Psoas muscle (tissue), 8 donors: ENCODE results near the gene HIPK4. TPM values are rescaled to one million over a fixed set of nuclear protein-coding genes. Genes with fewer than 3 reads are reported as not detected.
A peak's percentile ranks its signal among the peaks of the same experiment; 100 is the strongest.

Source experiments
- ATAC-seq, 4 donors: fragments of 200-7000 bp; cut with Tn5 transposase; one replicate each; pipeline ENCODE4 v1.9.1; 2020; ENCODE audit warnings: moderate library complexity in 3 of 4, mild to moderate bottlenecking in 2 of 4
- DNase-seq, 2 donors: peaks; one replicate each; pipeline ENCODE4 v3.0.0-alpha.2; 2020
- H3K27ac ChIP-seq: fragments of 200-600 bp; one replicate; pipeline ENCODE4 v1.8.0; 2022
- H3K27me3 ChIP-seq, 3 donors: fragments of 200-600 bp in 1 of 3; one replicate each; pipeline versions ENCODE4 v1.6.1 to v1.8.0; 2013 to 2022; ENCODE audit warnings: low read length in 2 of 3, mild to moderate bottlenecking in 2 of 3, moderate library complexity in 1 of 3; ENCODE audit not compliant: insufficient read depth in 3 of 3
- H3K36me3 ChIP-seq, 2 donors: fragments of 200-600 bp in 1 of 2; one replicate each; pipeline versions ENCODE4 v1.6.1 to v1.8.0; 2013 to 2022; ENCODE audit warnings: low read depth in 1 of 2, mild to moderate bottlenecking in 1 of 2, moderate library complexity in 1 of 2; ENCODE audit not compliant: insufficient read depth in 1 of 2
- H3K4me1 ChIP-seq: fragments of 200-600 bp; one replicate; pipeline ENCODE4 v1.8.0; 2022
- H3K4me3 ChIP-seq: fragments of 200-600 bp; one replicate; pipeline ENCODE4 v1.8.0; 2022; ENCODE audit warnings: mild to moderate bottlenecking
- H3K9me3 ChIP-seq: fragments of 200-600 bp; one replicate; pipeline ENCODE4 v1.8.0; 2022
- WGBS, 3 donors: extraction: QIAGEN DNeasy Blood & Tissue Kit; methylation state at CpG; one replicate each; pipeline versions ENCODE4 v1.1.6 to v1.1.7; 2013; 5-methylcytosine and 5-hydroxymethylcytosine counted together
- intact Hi-C, 2 donors: fragments of 100-400 bp; cut with DNase I; formaldehyde crosslinking; loops; one replicate each; pipeline versions ENCODE4 v1.11.0 to v1.14.2; 2022
- polyA plus RNA-seq, 3 donors: library from polyadenylated mRNA; stranded (reverse); fragments of 200-250 nt; gene quantifications; one replicate each; pipeline ENCODE4 v1.2.3, GENCODE V29; 2013
- total RNA-seq, 4 donors: library from RNA; stranded (reverse); fragmentation: NEBNext Ultra II Directional in 2 of 4; extraction: Animal tissue kit (Norgen Biotek cat#: 25700) in 2 of 4; gene quantifications; one replicate each; pipeline versions ENCODE4 v1.2.1 to v1.2.4, GENCODE V29; 2021 to 2023
- TF ChIP-seq, protein P1 (sequence below): fragments of 200-600 bp; IDR thresholded peaks from one replicate; pipeline ENCODE4 v1.8.0; 2022; ENCODE audit warnings: antibody characterized with exemption
- donor health status: healthy with polysubstance abuse.
- donor health status: DM: no; HTN: no; CAD: no; lungs with moderate emphysema.
- donor health status: Bipolar disorder and iron deficiency.
- donor health status: healthy.
- donor health status: DM: yes; HTN: yes; CAD: no.
- donor health status: DM: no; HTN: no; CAD: no.
- donor health status: DM: no; HTN: no; CAD: no.
- donor health status: DM: yes; HTN: yes; CAD: no.

HIPK4 gene
- total and polyA plus RNA-seq, 7 donors, result 0.03 to 0.11 (median 0.08) TPM; not detected in 4

DNA sequence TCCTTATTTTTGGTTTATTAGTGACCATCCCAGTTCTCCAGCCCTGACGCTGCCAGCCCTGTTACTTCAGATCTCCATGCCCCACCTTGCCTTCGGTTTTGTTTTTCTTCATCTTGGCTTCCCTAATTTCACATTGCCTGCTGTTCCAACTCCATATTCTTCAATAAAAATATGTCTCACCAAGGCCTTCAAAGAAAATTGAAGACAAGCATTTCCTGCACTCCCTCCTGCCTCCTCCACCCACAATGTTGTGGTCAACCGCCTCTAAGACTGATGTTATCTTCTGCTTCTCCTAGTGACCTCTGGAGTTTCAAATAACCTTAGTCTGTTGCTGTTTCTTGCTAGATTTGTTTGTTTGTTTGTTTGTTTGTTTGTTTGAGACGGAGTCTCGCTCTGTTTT is 26.9 kb downstream of the HIPK4 start:
- Histone ChIP-seq H3K9me3 (no peaks in the 10 kb centered on the region), H3K27me3 (no peaks in the 10 kb centered on the region), H3K4me3 (no peak overlapping the region), H3K36me3 (peaks cover 0 to 26% of the 10 kb centered on the region in 2 donors), H3K27ac (no peak overlapping the region), H3K4me1 (peaks cover 6% of the 10 kb centered on the region)
- DNase-seq, result no peak
- no peak for ATAC-seq
- 84 to 91% (median 86%) methylated on average over 5 of the region's 5 CpGs for WGBS, 3 donors
- intact Hi-C loops, result no loop called here
- TF ChIP-seq, protein P1, sequence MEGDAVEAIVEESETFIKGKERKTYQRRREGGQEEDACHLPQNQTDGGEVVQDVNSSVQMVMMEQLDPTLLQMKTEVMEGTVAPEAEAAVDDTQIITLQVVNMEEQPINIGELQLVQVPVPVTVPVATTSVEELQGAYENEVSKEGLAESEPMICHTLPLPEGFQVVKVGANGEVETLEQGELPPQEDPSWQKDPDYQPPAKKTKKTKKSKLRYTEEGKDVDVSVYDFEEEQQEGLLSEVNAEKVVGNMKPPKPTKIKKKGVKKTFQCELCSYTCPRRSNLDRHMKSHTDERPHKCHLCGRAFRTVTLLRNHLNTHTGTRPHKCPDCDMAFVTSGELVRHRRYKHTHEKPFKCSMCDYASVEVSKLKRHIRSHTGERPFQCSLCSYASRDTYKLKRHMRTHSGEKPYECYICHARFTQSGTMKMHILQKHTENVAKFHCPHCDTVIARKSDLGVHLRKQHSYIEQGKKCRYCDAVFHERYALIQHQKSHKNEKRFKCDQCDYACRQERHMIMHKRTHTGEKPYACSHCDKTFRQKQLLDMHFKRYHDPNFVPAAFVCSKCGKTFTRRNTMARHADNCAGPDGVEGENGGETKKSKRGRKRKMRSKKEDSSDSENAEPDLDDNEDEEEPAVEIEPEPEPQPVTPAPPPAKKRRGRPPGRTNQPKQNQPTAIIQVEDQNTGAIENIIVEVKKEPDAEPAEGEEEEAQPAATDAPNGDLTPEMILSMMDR, result no peak

DNA sequence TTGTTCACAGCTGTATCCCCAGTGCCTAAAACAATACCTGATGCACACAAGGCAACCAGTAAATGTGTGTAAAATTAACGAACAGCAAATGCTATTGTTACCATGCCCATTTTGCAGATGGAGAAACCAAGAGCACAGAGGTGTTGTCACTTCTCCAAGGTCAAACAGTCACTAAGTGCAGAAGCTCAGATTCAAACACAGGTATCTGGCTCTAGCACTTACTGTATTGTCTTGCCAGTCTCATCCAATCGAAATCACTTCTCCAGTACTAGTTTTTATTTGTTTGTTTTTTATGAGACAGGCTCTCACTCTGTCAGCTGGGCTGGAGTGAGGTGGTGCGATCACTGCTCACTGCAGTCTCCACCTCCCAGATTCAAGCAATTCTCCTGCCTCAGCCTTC is 27.8 kb downstream of the HIPK4 start:
- intact Hi-C loops, result no loop called here
- Histone ChIP-seq H3K27ac (no peak overlapping the region), H3K9me3 (no peaks in the 10 kb centered on the region), H3K27me3 (no peaks in the 10 kb centered on the region), H3K4me3 (no peak overlapping the region), H3K4me1 (no peaks in the 10 kb centered on the region), H3K36me3 (peaks cover 0 to 16% of the 10 kb centered on the region in 2 donors)
- TF ChIP-seq, protein P1, result no peak
- DNase-seq (no peak), ATAC-seq (no peak)
- 85 to 89% (median 88%) methylated on average over 3 of the region's 3 CpGs for WGBS, 3 donors

GRCh38 chr19:40360708-40361241 is 29.2 kb downstream of the HIPK4 start:
- H3K27me3 ChIP-seq, result no peaks in the 10 kb centered on the region
- H3K9me3 ChIP-seq, result no peaks in the 10 kb centered on the region
- DNase-seq, result no peak
- no peak overlapping the region for H3K4me3 ChIP-seq
- peak in 1 of 4 donors; percentile 23 for ATAC-seq
- intact Hi-C loops, result no loop called here
- H3K27ac ChIP-seq, result no peak overlapping the region
- TF ChIP-seq, protein P1, result no peak
- peaks cover 0 to 8% of the 10 kb centered on the region in 2 donors for H3K36me3 ChIP-seq
- 74 to 87% (median 79%) methylated on average over 12 of the region's 12 CpGs for WGBS, 3 donors
- H3K4me1 ChIP-seq, result no peaks in the 10 kb centered on the region

GRCh38 chr19:40360020-40360707 is 29.8 kb downstream of the HIPK4 start:
- WGBS, 3 donors, result 76 to 85% (median 80%) methylated on average over 13 of the region's 13 CpGs

More at GRCh38 chr19:40360020-40360707, 29.8 kb downstream of the HIPK4 start:
- TF ChIP-seq, protein P1, result no peak
- Histone ChIP-seq H3K4me3 (no peak overlapping the region), H3K27ac (no peak overlapping the region), H3K27me3 (no peaks in the 10 kb centered on the region), H3K36me3 (peaks cover 0 to 8% of the 10 kb centered on the region in 2 donors), H3K9me3 (no peaks in the 10 kb centered on the region), H3K4me1 (no peaks in the 10 kb centered on the region)
- ATAC-seq (peak in 1 of 4 donors; percentile 29), DNase-seq (no peak)
- intact Hi-C loops, result no loop called here
